Glutamatergic neuron (in vitro differentiated cells): Measurements from ENCODE around the gene RETREG2. TPM values are rescaled to one million over a fixed set of nuclear protein-coding genes. Genes with fewer than 3 reads are reported as not detected.

ENCODE experiments used
- DNase-seq: peaks from one replicate; pipeline ENCODE4 v3.0.0; 2022
- H3K27ac Mint-ChIP-seq: one replicate; pipeline ENCODE4 v1.8.0; 2020; ENCODE audit warnings: mild to moderate bottlenecking, mixed read lengths, inconsistent platforms; ENCODE audit not compliant: unreplicated experiment
- H3K27me3 Mint-ChIP-seq: one replicate; pipeline ENCODE4 v1.8.0; 2020; ENCODE audit warnings: mild to moderate bottlenecking, moderate library complexity, mixed read lengths, inconsistent platforms; ENCODE audit not compliant: unreplicated experiment
- H3K36me3 Mint-ChIP-seq: one replicate; pipeline ENCODE4 v1.8.0; 2020; ENCODE audit warnings: mild to moderate bottlenecking, mixed read lengths, inconsistent platforms; ENCODE audit not compliant: unreplicated experiment
- H3K4me1 Mint-ChIP-seq: one replicate; pipeline ENCODE4 v1.8.0; 2020; ENCODE audit warnings: mild to moderate bottlenecking, low read depth, mixed read lengths, inconsistent platforms; ENCODE audit not compliant: unreplicated experiment
- H3K4me3 Mint-ChIP-seq: one replicate; pipeline ENCODE4 v1.8.0; 2020; ENCODE audit warnings: mild to moderate bottlenecking, mixed read lengths, inconsistent platforms; ENCODE audit not compliant: unreplicated experiment
- H3K9me3 Mint-ChIP-seq: one replicate; pipeline ENCODE4 v1.8.0; 2020; ENCODE audit warnings: mild to moderate bottlenecking, moderate library complexity, mixed read lengths, inconsistent platforms; ENCODE audit not compliant: unreplicated experiment
- total RNA-seq: library from RNA; stranded (reverse); fragmentation: NEBNext Ultra II Directional; extraction: Animal tissue kit (Norgen Biotek cat#: 25700); gene quantifications from one replicate; pipeline ENCODE4 v1.2.1, GENCODE V29; 2021; ENCODE audit not compliant: unreplicated experiment
- TF ChIP-seq, protein P1 (sequence below): fragments of 200-600 bp; sonication (generic); IDR thresholded peaks from one replicate; pipeline ENCODE4 v1.5.0; 2021; ENCODE audit not compliant: partially characterized antibody, unreplicated experiment

Gene RETREG2
- total RNA-seq, 1 donor from 2014 or later, result 167 TPM

GRCh38 chr2:219230059-219230540, 52.0 kb downstream of the RETREG2 start:
- peaks cover 15% of the 10 kb centered on the region for H3K4me1 Mint-ChIP-seq
- peak overlapping the region; percentile 97 for H3K27ac Mint-ChIP-seq
- H3K9me3 Mint-ChIP-seq, result peaks cover 4% of the 10 kb centered on the region
- TF ChIP-seq, protein P1, sequence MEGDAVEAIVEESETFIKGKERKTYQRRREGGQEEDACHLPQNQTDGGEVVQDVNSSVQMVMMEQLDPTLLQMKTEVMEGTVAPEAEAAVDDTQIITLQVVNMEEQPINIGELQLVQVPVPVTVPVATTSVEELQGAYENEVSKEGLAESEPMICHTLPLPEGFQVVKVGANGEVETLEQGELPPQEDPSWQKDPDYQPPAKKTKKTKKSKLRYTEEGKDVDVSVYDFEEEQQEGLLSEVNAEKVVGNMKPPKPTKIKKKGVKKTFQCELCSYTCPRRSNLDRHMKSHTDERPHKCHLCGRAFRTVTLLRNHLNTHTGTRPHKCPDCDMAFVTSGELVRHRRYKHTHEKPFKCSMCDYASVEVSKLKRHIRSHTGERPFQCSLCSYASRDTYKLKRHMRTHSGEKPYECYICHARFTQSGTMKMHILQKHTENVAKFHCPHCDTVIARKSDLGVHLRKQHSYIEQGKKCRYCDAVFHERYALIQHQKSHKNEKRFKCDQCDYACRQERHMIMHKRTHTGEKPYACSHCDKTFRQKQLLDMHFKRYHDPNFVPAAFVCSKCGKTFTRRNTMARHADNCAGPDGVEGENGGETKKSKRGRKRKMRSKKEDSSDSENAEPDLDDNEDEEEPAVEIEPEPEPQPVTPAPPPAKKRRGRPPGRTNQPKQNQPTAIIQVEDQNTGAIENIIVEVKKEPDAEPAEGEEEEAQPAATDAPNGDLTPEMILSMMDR, result no peak
- no peaks in the 10 kb centered on the region for H3K36me3 Mint-ChIP-seq
- peaks cover 5% of the 10 kb centered on the region for H3K27me3 Mint-ChIP-seq
- DNase-seq, result peak; percentile 61
- H3K4me3 Mint-ChIP-seq, result peak overlapping the region; percentile 100

GRCh38 chr2:219234331-219234730, 56.3 kb downstream of the RETREG2 start:
- no peak overlapping the region for H3K27ac Mint-ChIP-seq
- H3K27me3 Mint-ChIP-seq, result peaks cover 4% of the 10 kb centered on the region
- H3K4me1 Mint-ChIP-seq, result peaks cover 4% of the 10 kb centered on the region
- TF ChIP-seq, protein P1, result no peak
- H3K9me3 Mint-ChIP-seq, result peaks cover 4% of the 10 kb centered on the region
- H3K4me3 Mint-ChIP-seq, result no peak overlapping the region
- H3K36me3 Mint-ChIP-seq, result peaks cover 6% of the 10 kb centered on the region
- no peak for DNase-seq

Other genes starting within 250 kb of the RETREG2 start
- gene CDK5R2, start 218.6 kb upstream of the RETREG2 start, total RNA-seq, result 46.1 TPM
- gene FEV, start 193.1 kb upstream of the RETREG2 start, total RNA-seq, result not detected
- gene CRYBA2, start 184.9 kb upstream of the RETREG2 start, total RNA-seq, result 0.49 TPM
- 1.1 TPM for gene CFAP65, start 136.8 kb upstream of the RETREG2 start, total RNA-seq
- gene IHH, start 117.4 kb upstream of the RETREG2 start, total RNA-seq, result not detected
- gene NHEJ1, start 17.5 kb upstream of the RETREG2 start, total RNA-seq, result 24.8 TPM
- 1.1 TPM for gene SLC23A3, start 8.2 kb upstream of the RETREG2 start, total RNA-seq
- 61.5 TPM for gene CNPPD1, start 1.4 kb upstream of the RETREG2 start, total RNA-seq
- gene ZFAND2B, start 28.5 kb downstream of the RETREG2 start, total RNA-seq, result 49.5 TPM
- 49.4 TPM for gene ABCB6, start 40.7 kb downstream of the RETREG2 start, total RNA-seq
- 80.4 TPM for gene ATG9A, start 51.4 kb downstream of the RETREG2 start, total RNA-seq
- gene ANKZF1, start 51.5 kb downstream of the RETREG2 start, total RNA-seq, result 95.8 TPM
- 6.2 TPM for gene GLB1L, start 67.2 kb downstream of the RETREG2 start, total RNA-seq
- 32.2 TPM for gene STK16, start 67.2 kb downstream of the RETREG2 start, total RNA-seq
- not detected for gene TUBA4B, start 75.0 kb downstream of the RETREG2 start, total RNA-seq
- gene TUBA4A, start 75.6 kb downstream of the RETREG2 start, total RNA-seq, result 27.5 TPM
- gene DNAJB2, start 101.1 kb downstream of the RETREG2 start, total RNA-seq, result 124 TPM
- gene PTPRN, start 131.1 kb downstream of the RETREG2 start, total RNA-seq, result 104 TPM
- not detected for gene RESP18, start 154.5 kb downstream of the RETREG2 start, total RNA-seq
- gene DNPEP, start 209.6 kb downstream of the RETREG2 start, total RNA-seq, result 19.8 TPM
- 1.3 TPM for gene DES, start 240.1 kb downstream of the RETREG2 start, total RNA-seq